Thyroid gland (tissue), 4 donors: Measurements from ENCODE around the gene SELP. TPM values are rescaled to one million over a fixed set of nuclear protein-coding genes. Genes with fewer than 3 reads are reported as not detected.

Source experiments
- DNase-seq, 2 donors: peaks; one replicate each; pipeline ENCODE4 v3.0.0-alpha.2; 2019
- H3K27ac ChIP-seq, 3 donors: fragments of 200-600 bp; sonication (generic); 1 replicate in 2 of 3; 2 replicates in 1 of 3; pipeline ENCODE4 v1.5.1; 2016 to 2019; ENCODE audit warnings: mild to moderate bottlenecking in 1 of 3, moderate library complexity in 1 of 3
- H3K27me3 ChIP-seq: fragments of 200-600 bp; sonication (generic); one replicate; pipeline ENCODE4 v1.5.1; 2019
- H3K36me3 ChIP-seq, 2 donors: fragments of 200-600 bp; sonication (generic); one replicate each; pipeline ENCODE4 v1.5.1; 2016 to 2019
- H3K4me1 ChIP-seq, 2 donors: fragments of 200-600 bp; sonication (generic); one replicate each; pipeline ENCODE4 v1.5.1; 2017 to 2019
- H3K4me3 ChIP-seq, 3 donors: fragments of 200-600 bp; sonication (generic); replicated peaks in 1 of 3; 1 replicate in 2 of 3; 2 replicates in 1 of 3; pipeline ENCODE4 v1.5.1; 2016; ENCODE audit warnings: mild to moderate bottlenecking in 1 of 3
- H3K9me3 ChIP-seq: fragments of 200-600 bp; sonication (generic); one replicate; pipeline ENCODE4 v1.5.1; 2017
- CTCF ChIP-seq, 6 experiments: fragments of 200-600 bp in 3 of 6; fragments of 450-650 bp in 3 of 6; sonication (generic) in 3 of 6; IDR thresholded peaks; one replicate each; pipeline ENCODE4 v1.5.1; 2016 to 2019; ENCODE audit warnings: antibody characterized with exemption in 6 of 6, mild to moderate bottlenecking in 2 of 6, inconsistent platforms in 1 of 6, moderate library complexity in 1 of 6
- POLR2A ChIP-seq, 2 donors: fragments of 450-650 bp; IDR thresholded peaks; one replicate each; pipeline ENCODE4 v1.6.1; 2017; ENCODE audit warnings: antibody characterized with exemption in 2 of 2, mild to moderate bottlenecking in 2 of 2, moderate library complexity in 1 of 2
- WGBS, 2 donors: methylation state at CpG; one replicate each; pipeline ENCODE4 v1.1.5; 2017; 5-methylcytosine and 5-hydroxymethylcytosine counted together
- intact Hi-C: fragments of 100-400 bp; cut with DNase I; formaldehyde crosslinking; loops from one replicate; pipeline ENCODE4 v1.15.1; 2023
- total RNA-seq, 4 donors: library from RNA; depleted of rRNA; stranded (reverse); fragments of >200 nt; gene quantifications; one replicate each; pipeline ENCODE4 v1.2.3, GENCODE V29; 2016

SELP gene
- total RNA-seq, 4 donors from 2014 or later, result 3.6 to 8.2 (median 5.4) TPM

- no peaks in the 10 kb centered on the region for H3K36me3 ChIP-seq
- no peaks in the 10 kb centered on the region for H3K9me3 ChIP-seq
- TF ChIP-seq CTCF (IDR thresholded peaks at IDR 0.05) (peak in 4 of 6 experiments; percentile 34 to 47 (median 42)), POLR2A (IDR thresholded peaks at IDR 0.05) (no peak)
- H3K4me1 ChIP-seq, result no peaks in the 10 kb centered on the region
- H3K4me3 ChIP-seq, result no peak overlapping the region
- no peak for DNase-seq
- WGBS, 2 donors, result 32 to 33% methylated on average over 4 of the region's 4 CpGs
- H3K27me3 ChIP-seq, result no peaks in the 10 kb centered on the region
- intact Hi-C loops, result no loop called here
- no peak overlapping the region for H3K27ac ChIP-seq
Measured at GRCh38 chr1:169550294-169550693, 79.6 kb downstream of the SELP start.

GRCh38 chr1:169548282-169548681 lies 81.6 kb downstream of the SELP start:
- Histone ChIP-seq H3K4me1 (no peaks in the 10 kb centered on the region), H3K27ac (no peak overlapping the region), H3K4me3 (no peak overlapping the region), H3K27me3 (no peaks in the 10 kb centered on the region), H3K9me3 (no peaks in the 10 kb centered on the region), H3K36me3 (no peaks in the 10 kb centered on the region)
- DNase-seq, result no peak
- 87 to 91% methylated on average over 2 of the region's 2 CpGs for WGBS, 2 donors
- TF ChIP-seq POLR2A (IDR thresholded peaks at IDR 0.05), result no peak
- no peak for TF ChIP-seq CTCF (IDR thresholded peaks at IDR 0.05)
- intact Hi-C loops, result no loop called here

GRCh38 chr1:169546087-169546995 lies 83.6 kb downstream of the SELP start:
- H3K27ac ChIP-seq, result no peak overlapping the region
- no peaks in the 10 kb centered on the region for H3K36me3 ChIP-seq
- no peaks in the 10 kb centered on the region for H3K9me3 ChIP-seq
- no peak overlapping the region for H3K4me3 ChIP-seq
- 62 to 64% methylated on average over 15 of the region's 15 CpGs for WGBS, 2 donors
- TF ChIP-seq CTCF (IDR thresholded peaks at IDR 0.05), result peak; percentile 48 to 90 (median 84)
- no peak for TF ChIP-seq POLR2A (IDR thresholded peaks at IDR 0.05)
- no peaks in the 10 kb centered on the region for H3K4me1 ChIP-seq
- H3K27me3 ChIP-seq, result no peaks in the 10 kb centered on the region
- intact Hi-C loops, result no loop called here
- peak; percentile 44 to 51 for DNase-seq

GRCh38 chr1:169545472-169545871 lies 84.5 kb downstream of the SELP start:
- no peak overlapping the region for H3K27ac ChIP-seq
- no peaks in the 10 kb centered on the region for H3K4me1 ChIP-seq
- WGBS, 2 donors, result 90% methylated on average over 2 of the region's 2 CpGs
- no peak for DNase-seq
- no peaks in the 10 kb centered on the region for H3K27me3 ChIP-seq
- H3K9me3 ChIP-seq, result no peaks in the 10 kb centered on the region
- no peak overlapping the region for H3K4me3 ChIP-seq
- H3K36me3 ChIP-seq, result no peaks in the 10 kb centered on the region
- intact Hi-C loops, result no loop called here
- no peak for TF ChIP-seq CTCF (IDR thresholded peaks at IDR 0.05)
- TF ChIP-seq POLR2A (IDR thresholded peaks at IDR 0.05), result no peak
